Osteoblast (primary cell): Measurements from ENCODE around the gene LRRC14B. TPM values are rescaled to one million over a fixed set of nuclear protein-coding genes. Genes with fewer than 3 reads are reported as not detected.

Experiments used
- DNase-seq: peaks from one replicate; pipeline ENCODE4 v3.0.0; 2011; ENCODE audit warnings: low spot score, mixed read lengths; ENCODE audit not compliant: insufficient read length; ENCODE audit errors: missing footprints
- H2AFZ ChIP-seq: 2 replicates; pipeline ENCODE4 v1.6.0; 2011; ENCODE audit warnings: mild to moderate bottlenecking, low read length
- H3K27ac ChIP-seq: 2 replicates; pipeline ENCODE4 v1.5.1; 2011; ENCODE audit warnings: mild to moderate bottlenecking, low read depth, low read length, moderate library complexity
- H3K27me3 ChIP-seq: 2 replicates; pipeline ENCODE4 v1.6.0; 2012; ENCODE audit warnings: mild to moderate bottlenecking, control low read depth, inconsistent platforms, low read length, moderate library complexity; ENCODE audit not compliant: insufficient read depth
- H3K36me3 ChIP-seq: 2 replicates; pipeline ENCODE4 v1.5.1; 2011; ENCODE audit warnings: mild to moderate bottlenecking, low read length, control low read depth, moderate library complexity; ENCODE audit not compliant: insufficient read depth
- H3K4me1 ChIP-seq: 2 replicates; pipeline ENCODE4 v1.5.1; 2011; ENCODE audit warnings: mild to moderate bottlenecking, low read length, control low read depth, moderate library complexity; ENCODE audit not compliant: insufficient read depth
- H3K4me2 ChIP-seq: 2 replicates; pipeline ENCODE4 v1.6.0; 2011; ENCODE audit warnings: mild to moderate bottlenecking, low read length; ENCODE audit not compliant: insufficient read depth
- H3K4me3 ChIP-seq: fragments of 200-600 bp; sonication (generic); 3 replicates; pipeline ENCODE4 v1.5.1; 2012; ENCODE audit warnings: mild to moderate bottlenecking, low read length, inconsistent platforms; ENCODE audit not compliant: insufficient read depth
- H3K79me2 ChIP-seq: 2 replicates; pipeline ENCODE4 v1.6.0; 2012; ENCODE audit warnings: mild to moderate bottlenecking, low read length, control low read depth, inconsistent platforms; ENCODE audit not compliant: insufficient read depth
- H3K9me3 ChIP-seq: 2 replicates; pipeline ENCODE4 v1.5.1; 2011; ENCODE audit warnings: low read depth, low read length, control low read depth
- H4K20me1 ChIP-seq: 2 replicates; pipeline ENCODE4 v1.6.0; 2012; ENCODE audit warnings: mild to moderate bottlenecking, low read length, control low read depth; ENCODE audit not compliant: insufficient read depth
- CTCF ChIP-seq: IDR thresholded peaks from 2 replicates; pipeline ENCODE4 v1.5.1; 2011; ENCODE audit warnings: mild to moderate bottlenecking, low read depth, low read length, moderate library complexity; ENCODE audit errors: extremely low read depth
- total RNA-seq: library from RNA; depleted of rRNA; stranded (reverse); fragments of >200 nt; gene quantifications from 2 replicates; pipeline ENCODE4 v1.2.3, GENCODE V29; 2012

LRRC14B gene
- total RNA-seq, 1 donor: under 0.01 TPM

GRCh38 chr5:150746-151145 is 40.5 kb upstream of the LRRC14B start:
- Histone ChIP-seq H3K27me3 (no peaks in the 10 kb centered on the region), H4K20me1 (no peaks in the 10 kb centered on the region), H3K4me1 (peaks cover 9% of the 10 kb centered on the region), H3K27ac (no peak overlapping the region), H3K4me3 (no peak overlapping the region), H3K9me3 (peaks cover 9% of the 10 kb centered on the region), H3K79me2 (no peaks in the 10 kb centered on the region), H3K4me2 (no peak overlapping the region), H3K36me3 (no peaks in the 10 kb centered on the region), H2AFZ (no peak overlapping the region)
- no peak for TF ChIP-seq CTCF
- no peak for DNase-seq

DNA sequence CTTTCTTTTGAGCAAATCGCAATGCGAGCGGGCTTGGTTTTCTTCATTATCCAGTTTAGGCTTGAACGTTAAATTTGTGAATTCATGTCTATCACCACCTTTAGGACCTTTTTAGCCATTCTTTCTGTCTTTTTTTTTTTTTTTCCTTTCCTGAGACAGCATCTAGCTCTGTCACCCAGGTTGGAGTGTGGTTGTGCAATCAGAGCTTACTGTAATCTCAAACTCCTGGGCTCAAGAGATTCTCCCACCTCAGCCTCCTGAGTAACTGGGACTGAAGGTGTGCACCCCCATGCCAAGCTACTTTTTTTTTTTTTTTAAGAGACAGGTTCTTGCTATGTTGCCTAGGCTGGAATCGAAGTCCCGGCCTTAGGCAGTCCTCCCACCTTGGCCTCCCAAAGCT is 39.2 kb upstream of the LRRC14B start:
- no peak for DNase-seq
- Histone ChIP-seq H3K27ac (no peak overlapping the region), H3K4me1 (peaks cover 9% of the 10 kb centered on the region), H3K36me3 (no peaks in the 10 kb centered on the region), H3K9me3 (peaks cover 6% of the 10 kb centered on the region), H3K27me3 (no peaks in the 10 kb centered on the region), H4K20me1 (no peaks in the 10 kb centered on the region), H3K4me2 (no peak overlapping the region), H3K79me2 (no peaks in the 10 kb centered on the region), H2AFZ (no peak overlapping the region), H3K4me3 (no peak overlapping the region)
- TF ChIP-seq CTCF: no peak

GRCh38 chr5:153256-153655 is 38.0 kb upstream of the LRRC14B start:
- Histone ChIP-seq H3K27me3 (no peaks in the 10 kb centered on the region), H2AFZ (peak overlapping the region; percentile 78), H4K20me1 (no peaks in the 10 kb centered on the region), H3K79me2 (no peaks in the 10 kb centered on the region), H3K9me3 (no peaks in the 10 kb centered on the region), H3K27ac (no peak overlapping the region), H3K4me2 (peak overlapping the region; percentile 80), H3K4me1 (peaks cover 9% of the 10 kb centered on the region), H3K4me3 (peak overlapping the region; percentile 65), H3K36me3 (no peaks in the 10 kb centered on the region)
- peak; percentile 90 for DNase-seq
- no peak for TF ChIP-seq CTCF

- H3K4me1 ChIP-seq: peaks cover 16% of the 10 kb centered on the region
- H3K9me3 ChIP-seq: no peaks in the 10 kb centered on the region
- H3K4me2 ChIP-seq: no peak overlapping the region
- no peaks in the 10 kb centered on the region for H3K36me3 ChIP-seq
- H3K27me3 ChIP-seq: no peaks in the 10 kb centered on the region
- TF ChIP-seq CTCF: no peak
- no peak for DNase-seq
- no peak overlapping the region for H2AFZ ChIP-seq
- no peak overlapping the region for H3K4me3 ChIP-seq
- no peaks in the 10 kb centered on the region for H3K79me2 ChIP-seq
- H3K27ac ChIP-seq: no peak overlapping the region
- H4K20me1 ChIP-seq: no peaks in the 10 kb centered on the region
These were observed 37.1 kb upstream of the LRRC14B start for GRCh38 chr5:154236-154635.
